ENCODE data around the gene ZNF331.

The ZNF331 gene

DNA sequence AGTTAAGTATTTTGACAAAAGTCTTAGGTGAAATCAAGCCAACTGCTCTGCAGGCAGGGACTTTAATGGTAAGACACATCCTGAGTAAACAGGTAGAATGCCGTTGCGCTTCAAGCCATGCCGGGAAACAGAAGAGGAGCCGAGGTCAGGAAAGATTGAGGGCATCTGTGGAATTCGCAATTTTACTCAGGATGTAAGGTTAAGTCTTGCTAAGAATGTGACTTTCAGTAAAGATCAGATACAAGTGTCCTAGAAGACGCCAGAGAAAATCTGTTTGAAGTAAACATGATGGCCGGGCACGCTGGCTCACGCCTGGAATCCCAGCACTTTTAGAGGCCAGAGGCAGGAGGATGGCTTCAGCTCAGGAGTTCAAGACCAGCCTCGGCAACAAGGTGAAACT is 60.4 kb downstream of the ZNF331 start (continued):
- TF ChIP-seq, protein P1, sequence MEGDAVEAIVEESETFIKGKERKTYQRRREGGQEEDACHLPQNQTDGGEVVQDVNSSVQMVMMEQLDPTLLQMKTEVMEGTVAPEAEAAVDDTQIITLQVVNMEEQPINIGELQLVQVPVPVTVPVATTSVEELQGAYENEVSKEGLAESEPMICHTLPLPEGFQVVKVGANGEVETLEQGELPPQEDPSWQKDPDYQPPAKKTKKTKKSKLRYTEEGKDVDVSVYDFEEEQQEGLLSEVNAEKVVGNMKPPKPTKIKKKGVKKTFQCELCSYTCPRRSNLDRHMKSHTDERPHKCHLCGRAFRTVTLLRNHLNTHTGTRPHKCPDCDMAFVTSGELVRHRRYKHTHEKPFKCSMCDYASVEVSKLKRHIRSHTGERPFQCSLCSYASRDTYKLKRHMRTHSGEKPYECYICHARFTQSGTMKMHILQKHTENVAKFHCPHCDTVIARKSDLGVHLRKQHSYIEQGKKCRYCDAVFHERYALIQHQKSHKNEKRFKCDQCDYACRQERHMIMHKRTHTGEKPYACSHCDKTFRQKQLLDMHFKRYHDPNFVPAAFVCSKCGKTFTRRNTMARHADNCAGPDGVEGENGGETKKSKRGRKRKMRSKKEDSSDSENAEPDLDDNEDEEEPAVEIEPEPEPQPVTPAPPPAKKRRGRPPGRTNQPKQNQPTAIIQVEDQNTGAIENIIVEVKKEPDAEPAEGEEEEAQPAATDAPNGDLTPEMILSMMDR (tag by site-specific recombination; IDR thresholded peaks at IDR 0.05), result no peak

DNA sequence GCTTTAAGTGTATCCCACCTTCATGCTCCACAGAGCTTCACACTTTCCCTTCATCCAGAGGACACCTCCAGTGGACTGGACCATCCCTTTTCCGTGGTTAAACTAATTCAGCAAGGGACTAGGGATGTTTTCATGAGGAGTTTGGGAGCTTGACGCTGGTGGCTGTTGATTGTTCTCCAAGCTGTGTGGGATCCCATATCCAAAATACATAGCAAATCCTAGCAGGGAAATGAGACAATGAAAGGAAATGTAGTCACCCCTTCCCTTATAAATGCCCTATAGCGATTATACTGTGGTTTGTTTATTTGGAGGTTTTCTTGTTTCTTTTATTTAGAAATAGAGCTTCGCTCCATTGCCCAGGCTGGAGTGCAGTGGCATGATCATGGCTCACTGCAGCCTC is 62.3 kb downstream of the ZNF331 start:
- no peaks in the 10 kb centered on the region for H3K4me1 ChIP-seq (ENCODE audit: control insufficient read depth, insufficient read depth, low read length)
- POLR2A ChIA-PET, result no interaction called here
- CTCF ChIA-PET, result no interaction called here
- H3K9me3 ChIP-seq (ENCODE audit: control insufficient read depth, insufficient read depth, low read depth, low read length), result no peaks in the 10 kb centered on the region
- TF ChIP-seq IKZF3 (tag by site-specific recombination; IDR thresholded peaks at IDR 0.05), result no peak
- no peak for TF ChIP-seq ZNF560 (tag by site-specific recombination; IDR thresholded peaks at IDR 0.05; ENCODE audit: borderline replicate concordance)
- TF ChIP-seq, protein P2, sequence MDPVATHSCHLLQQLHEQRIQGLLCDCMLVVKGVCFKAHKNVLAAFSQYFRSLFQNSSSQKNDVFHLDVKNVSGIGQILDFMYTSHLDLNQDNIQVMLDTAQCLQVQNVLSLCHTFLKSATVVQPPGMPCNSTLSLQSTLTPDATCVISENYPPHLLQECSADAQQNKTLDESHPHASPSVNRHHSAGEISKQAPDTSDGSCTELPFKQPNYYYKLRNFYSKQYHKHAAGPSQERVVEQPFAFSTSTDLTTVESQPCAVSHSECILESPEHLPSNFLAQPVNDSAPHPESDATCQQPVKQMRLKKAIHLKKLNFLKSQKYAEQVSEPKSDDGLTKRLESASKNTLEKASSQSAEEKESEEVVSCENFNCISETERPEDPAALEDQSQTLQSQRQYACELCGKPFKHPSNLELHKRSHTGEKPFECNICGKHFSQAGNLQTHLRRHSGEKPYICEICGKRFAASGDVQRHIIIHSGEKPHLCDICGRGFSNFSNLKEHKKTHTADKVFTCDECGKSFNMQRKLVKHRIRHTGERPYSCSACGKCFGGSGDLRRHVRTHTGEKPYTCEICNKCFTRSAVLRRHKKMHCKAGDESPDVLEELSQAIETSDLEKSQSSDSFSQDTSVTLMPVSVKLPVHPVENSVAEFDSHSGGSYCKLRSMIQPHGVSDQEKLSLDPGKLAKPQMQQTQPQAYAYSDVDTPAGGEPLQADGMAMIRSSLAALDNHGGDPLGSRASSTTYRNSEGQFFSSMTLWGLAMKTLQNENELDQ (tag by site-specific recombination; IDR thresholded peaks at IDR 0.05; ENCODE audit: low read depth), result no peak
- no peak for TF ChIP-seq ZNF239 (tag by site-specific recombination; IDR thresholded peaks at IDR 0.05)
- TF ChIP-seq ZNF221 (tag by site-specific recombination; IDR thresholded peaks at IDR 0.05; ENCODE audit: borderline replicate concordance), result no peak
- no peak for TF ChIP-seq ZNF140 (tag by site-specific recombination; IDR thresholded peaks at IDR 0.05)
- TF ChIP-seq ZNF354C (tag by site-specific recombination; IDR thresholded peaks at IDR 0.05; ENCODE audit: borderline replicate concordance, low read depth), result no peak
- TF ChIP-seq, protein P3, sequence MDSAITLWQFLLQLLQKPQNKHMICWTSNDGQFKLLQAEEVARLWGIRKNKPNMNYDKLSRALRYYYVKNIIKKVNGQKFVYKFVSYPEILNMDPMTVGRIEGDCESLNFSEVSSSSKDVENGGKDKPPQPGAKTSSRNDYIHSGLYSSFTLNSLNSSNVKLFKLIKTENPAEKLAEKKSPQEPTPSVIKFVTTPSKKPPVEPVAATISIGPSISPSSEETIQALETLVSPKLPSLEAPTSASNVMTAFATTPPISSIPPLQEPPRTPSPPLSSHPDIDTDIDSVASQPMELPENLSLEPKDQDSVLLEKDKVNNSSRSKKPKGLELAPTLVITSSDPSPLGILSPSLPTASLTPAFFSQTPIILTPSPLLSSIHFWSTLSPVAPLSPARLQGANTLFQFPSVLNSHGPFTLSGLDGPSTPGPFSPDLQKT (IDR thresholded peaks at IDR 0.05; ENCODE audit: borderline replicate concordance, low read depth, low read length), result no peak
- TF ChIP-seq, protein P4, sequence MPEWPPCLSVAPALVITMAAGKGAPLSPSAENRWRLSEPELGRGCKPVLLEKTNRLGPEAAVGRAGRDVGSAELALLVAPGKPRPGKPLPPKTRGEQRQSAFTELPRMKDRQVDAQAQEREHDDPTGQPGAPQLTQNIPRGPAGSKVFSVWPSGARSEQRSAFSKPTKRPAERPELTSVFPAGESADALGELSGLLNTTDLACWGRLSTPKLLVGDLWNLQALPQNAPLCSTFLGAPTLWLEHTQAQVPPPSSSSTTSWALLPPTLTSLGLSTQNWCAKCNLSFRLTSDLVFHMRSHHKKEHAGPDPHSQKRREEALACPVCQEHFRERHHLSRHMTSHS (tag by site-specific recombination; IDR thresholded peaks at IDR 0.05), result no peak
- TF ChIP-seq ZNF23 (tag by site-specific recombination; IDR thresholded peaks at IDR 0.05; ENCODE audit: borderline replicate concordance), result no peak
- TF ChIP-seq, protein P5, sequence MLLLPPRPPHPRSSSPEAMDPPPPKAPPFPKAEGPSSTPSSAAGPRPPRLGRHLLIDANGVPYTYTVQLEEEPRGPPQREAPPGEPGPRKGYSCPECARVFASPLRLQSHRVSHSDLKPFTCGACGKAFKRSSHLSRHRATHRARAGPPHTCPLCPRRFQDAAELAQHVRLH (tag by site-specific recombination; IDR thresholded peaks at IDR 0.05), result no peak
- TF ChIP-seq ZNF302 (tag by site-specific recombination; IDR thresholded peaks at IDR 0.05; ENCODE audit: low read depth), result no peak
- TF ChIP-seq, protein P6, sequence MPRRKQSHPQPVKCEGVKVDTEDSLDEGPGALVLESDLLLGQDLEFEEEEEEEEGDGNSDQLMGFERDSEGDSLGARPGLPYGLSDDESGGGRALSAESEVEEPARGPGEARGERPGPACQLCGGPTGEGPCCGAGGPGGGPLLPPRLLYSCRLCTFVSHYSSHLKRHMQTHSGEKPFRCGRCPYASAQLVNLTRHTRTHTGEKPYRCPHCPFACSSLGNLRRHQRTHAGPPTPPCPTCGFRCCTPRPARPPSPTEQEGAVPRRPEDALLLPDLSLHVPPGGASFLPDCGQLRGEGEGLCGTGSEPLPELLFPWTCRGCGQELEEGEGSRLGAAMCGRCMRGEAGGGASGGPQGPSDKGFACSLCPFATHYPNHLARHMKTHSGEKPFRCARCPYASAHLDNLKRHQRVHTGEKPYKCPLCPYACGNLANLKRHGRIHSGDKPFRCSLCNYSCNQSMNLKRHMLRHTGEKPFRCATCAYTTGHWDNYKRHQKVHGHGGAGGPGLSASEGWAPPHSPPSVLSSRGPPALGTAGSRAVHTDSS (tag by site-specific recombination; IDR thresholded peaks at IDR 0.05), result no peak
- no peak for TF ChIP-seq ZBTB8A (tag by site-specific recombination; IDR thresholded peaks at IDR 0.05)
- TF ChIP-seq ZNF792 (tag by site-specific recombination; IDR thresholded peaks at IDR 0.05), result no peak
- no peak overlapping the region for H3K4me3 ChIP-seq (ENCODE audit: low read depth, low read length)
- H3K27ac ChIP-seq (ENCODE audit: extremely low read depth, low read depth, low read length), result no peak overlapping the region
- H3K36me3 ChIP-seq (ENCODE audit: control insufficient read depth in 2 of 2, insufficient read depth in 1 of 2, low read length in 2 of 2), result no peaks in the 10 kb centered on the region
